ENCODE data around the gene WDFY4.

WDFY4 gene

DNA sequence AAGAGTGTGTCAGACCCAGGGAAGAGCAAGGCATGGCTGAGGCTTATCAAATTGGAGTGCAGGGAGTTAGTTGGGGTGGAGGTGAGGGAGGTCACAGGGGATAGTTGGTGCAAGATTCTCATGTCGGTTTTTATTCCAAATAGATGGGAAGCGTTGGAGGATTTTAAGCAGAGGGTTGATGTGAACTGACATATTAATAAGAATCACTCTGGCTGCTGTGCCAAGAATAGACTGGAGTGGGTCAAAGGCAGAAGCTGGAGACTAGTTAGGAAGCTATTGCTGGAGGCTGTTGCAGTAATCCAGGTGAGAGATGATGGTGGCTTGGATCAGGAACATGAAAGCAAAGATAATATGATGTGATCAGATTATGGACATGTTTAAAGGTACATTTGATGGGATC is 218.5 kb downstream of the WDFY4 start:
- H2BK120ac ChIP-seq (ENCODE audit: insufficient read depth, low read length, poor library complexity): no peak overlapping the region
- no peak overlapping the region for H3K4me2 ChIP-seq (ENCODE audit: low read length)
- no peak overlapping the region for H3K9ac ChIP-seq (ENCODE audit: low read length)
- no CpG with 5 or more reads among the region's 2 CpGs for whole genome bisulfite sequencing (ENCODE audit: extremely low coverage, insufficient coverage, insufficient read length)
- H3K27ac ChIP-seq (ENCODE audit: low read depth, low read length): no peak overlapping the region
- H2AFZ ChIP-seq (ENCODE audit: insufficient read depth, low read length, poor library complexity): no peak overlapping the region
- H3K18ac ChIP-seq (ENCODE audit: low read length): no peak overlapping the region
- H2AK5ac ChIP-seq (ENCODE audit: low read length): no peak overlapping the region
- H3K79me1 ChIP-seq (ENCODE audit: low read length): no peaks in the 10 kb centered on the region
- H3K36me3 ChIP-seq (ENCODE audit: control insufficient read depth in 1 of 2, insufficient read depth in 2 of 2, low read length in 2 of 2): no peaks in the 10 kb centered on the region
- H3K27me3 ChIP-seq (ENCODE audit: insufficient read depth, low read length): no peaks in the 10 kb centered on the region
- no peak overlapping the region for H4K8ac ChIP-seq (ENCODE audit: low read depth, low read length)
- no peak overlapping the region for H3K23ac ChIP-seq (ENCODE audit: low read length)
- no peak overlapping the region for H2BK5ac ChIP-seq (ENCODE audit: low read depth, low read length, poor library complexity)
- peaks cover 2% of the 10 kb centered on the region for H3K9me3 ChIP-seq (ENCODE audit: insufficient read depth, low read depth, low read length)
- H2BK12ac ChIP-seq (ENCODE audit: low read length): no peak overlapping the region
- H3K79me2 ChIP-seq (ENCODE audit: control insufficient read depth, insufficient read depth, low read length, poor library complexity): no peaks in the 10 kb centered on the region
- no peak overlapping the region for H3K14ac ChIP-seq (ENCODE audit: low read length)
- no peak overlapping the region for H3K4ac ChIP-seq (ENCODE audit: low read depth, low read length)
- DNase-seq: no peak
- no peaks in the 10 kb centered on the region for H3K4me1 ChIP-seq (ENCODE audit: control insufficient read depth in 1 of 2, insufficient read depth in 2 of 2, low read length in 2 of 2)
- no peak overlapping the region for H4K91ac ChIP-seq (ENCODE audit: low read depth, low read length)
- no peak overlapping the region for H4K12ac ChIP-seq (ENCODE audit: low read depth, low read length)
- H3K4me3 ChIP-seq (ENCODE audit: low read depth, low read length): no peak overlapping the region

DNA sequence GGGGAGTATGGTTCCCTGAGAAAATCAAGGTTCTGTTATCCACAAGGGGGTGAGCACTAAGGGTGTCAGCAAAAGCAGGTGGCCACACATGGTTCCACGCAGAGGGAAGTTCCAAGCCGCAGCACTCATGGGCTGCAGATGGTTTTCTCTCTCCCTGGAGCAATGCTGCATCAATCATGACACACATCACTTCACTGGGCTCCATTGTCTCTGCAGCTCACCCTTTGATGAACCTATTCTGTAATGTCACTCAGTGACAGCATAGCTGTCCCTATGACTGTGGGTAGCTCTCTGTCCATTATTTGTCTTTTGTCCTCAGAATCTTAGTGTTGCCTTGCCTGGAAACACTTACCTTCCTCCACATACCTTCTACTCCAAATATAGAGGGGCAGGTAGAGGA is 220.2 kb downstream of the WDFY4 start:
- H4K12ac ChIP-seq (ENCODE audit: low read depth, low read length): no peak overlapping the region
- no peak overlapping the region for H4K91ac ChIP-seq (ENCODE audit: low read depth, low read length)
- H2AK5ac ChIP-seq (ENCODE audit: low read length): no peak overlapping the region
- H2BK120ac ChIP-seq (ENCODE audit: insufficient read depth, low read length, poor library complexity): no peak overlapping the region
- H3K36me3 ChIP-seq (ENCODE audit: control insufficient read depth in 1 of 2, insufficient read depth in 2 of 2, low read length in 2 of 2): no peaks in the 10 kb centered on the region
- H3K4me2 ChIP-seq (ENCODE audit: low read length): no peak overlapping the region
- H4K8ac ChIP-seq (ENCODE audit: low read depth, low read length): no peak overlapping the region
- no peak overlapping the region for H3K9ac ChIP-seq (ENCODE audit: low read length)
- H3K4me1 ChIP-seq (ENCODE audit: control insufficient read depth in 1 of 2, insufficient read depth in 2 of 2, low read length in 2 of 2): no peaks in the 10 kb centered on the region
- H3K18ac ChIP-seq (ENCODE audit: low read length): no peak overlapping the region
- no peak overlapping the region for H2AFZ ChIP-seq (ENCODE audit: insufficient read depth, low read length, poor library complexity)
- no peak overlapping the region for H3K4me3 ChIP-seq (ENCODE audit: low read depth, low read length)
- no peak overlapping the region for H2BK5ac ChIP-seq (ENCODE audit: low read depth, low read length, poor library complexity)
- no peaks in the 10 kb centered on the region for H3K27me3 ChIP-seq (ENCODE audit: insufficient read depth, low read length)
- H3K79me1 ChIP-seq (ENCODE audit: low read length): no peaks in the 10 kb centered on the region
- no peak overlapping the region for H2BK12ac ChIP-seq (ENCODE audit: low read length)
- H3K9me3 ChIP-seq (ENCODE audit: insufficient read depth, low read depth, low read length): peaks cover 2% of the 10 kb centered on the region
- no peaks in the 10 kb centered on the region for H3K79me2 ChIP-seq (ENCODE audit: control insufficient read depth, insufficient read depth, low read length, poor library complexity)
- no peak overlapping the region for H3K14ac ChIP-seq (ENCODE audit: low read length)
- DNase-seq: no peak
- no peak overlapping the region for H3K4ac ChIP-seq (ENCODE audit: low read depth, low read length)
- no CpG with 5 or more reads among the region's 2 CpGs for WGBS (ENCODE audit: extremely low coverage, insufficient coverage, insufficient read length)
- H3K23ac ChIP-seq (ENCODE audit: low read length): no peak overlapping the region
- H3K27ac ChIP-seq (ENCODE audit: low read depth, low read length): no peak overlapping the region

DNA sequence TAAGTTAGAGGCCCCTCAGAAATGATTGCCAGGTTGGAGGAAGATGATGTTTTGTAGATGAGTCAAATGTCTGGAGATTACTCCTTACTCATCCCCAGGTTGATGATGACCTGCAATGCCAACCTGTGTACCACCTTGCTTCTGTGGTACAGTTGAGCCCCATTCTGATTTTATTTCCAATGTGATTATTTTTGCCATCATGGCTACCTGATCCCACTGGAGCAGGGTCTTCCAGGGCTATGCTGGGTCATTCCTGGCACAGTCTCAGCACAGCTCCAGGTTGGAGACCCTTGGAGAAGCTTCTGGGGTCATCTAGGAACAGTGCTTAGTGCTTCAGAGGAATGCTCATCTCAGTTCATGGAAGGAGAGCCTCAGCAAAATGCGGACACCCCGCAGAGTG is 220.6 kb downstream of the WDFY4 start:
- Histone ChIP-seq H4K12ac (ENCODE audit: low read depth, low read length) (no peak overlapping the region), H3K27me3 (ENCODE audit: insufficient read depth, low read length) (no peaks in the 10 kb centered on the region), H3K36me3 (ENCODE audit: control insufficient read depth in 1 of 2, insufficient read depth in 2 of 2, low read length in 2 of 2) (no peaks in the 10 kb centered on the region), H4K8ac (ENCODE audit: low read depth, low read length) (no peak overlapping the region), H3K4ac (ENCODE audit: low read depth, low read length) (no peak overlapping the region), H3K9ac (ENCODE audit: low read length) (no peak overlapping the region), H3K4me1 (ENCODE audit: control insufficient read depth in 1 of 2, insufficient read depth in 2 of 2, low read length in 2 of 2) (no peaks in the 10 kb centered on the region), H2AFZ (ENCODE audit: insufficient read depth, low read length, poor library complexity) (no peak overlapping the region), H2AK5ac (ENCODE audit: low read length) (no peak overlapping the region), H3K23ac (ENCODE audit: low read length) (no peak overlapping the region), H3K18ac (ENCODE audit: low read length) (no peak overlapping the region), H3K4me3 (ENCODE audit: low read depth, low read length) (no peak overlapping the region), H3K14ac (ENCODE audit: low read length) (no peak overlapping the region), H3K9me3 (ENCODE audit: insufficient read depth, low read depth, low read length) (peaks cover 2% of the 10 kb centered on the region), H3K4me2 (ENCODE audit: low read length) (no peak overlapping the region), H3K27ac (ENCODE audit: low read depth, low read length) (no peak overlapping the region), H2BK12ac (ENCODE audit: low read length) (no peak overlapping the region), H4K91ac (ENCODE audit: low read depth, low read length) (no peak overlapping the region), H2BK120ac (ENCODE audit: insufficient read depth, low read length, poor library complexity) (no peak overlapping the region), H2BK5ac (ENCODE audit: low read depth, low read length, poor library complexity) (no peak overlapping the region), H3K79me1 (ENCODE audit: low read length) (no peaks in the 10 kb centered on the region), H3K79me2 (ENCODE audit: control insufficient read depth, insufficient read depth, low read length, poor library complexity) (no peaks in the 10 kb centered on the region)
- DNase-seq: no peak
- no CpG with 5 or more reads among the region's 2 CpGs for WGBS (ENCODE audit: extremely low coverage, insufficient coverage, insufficient read length)

DNA sequence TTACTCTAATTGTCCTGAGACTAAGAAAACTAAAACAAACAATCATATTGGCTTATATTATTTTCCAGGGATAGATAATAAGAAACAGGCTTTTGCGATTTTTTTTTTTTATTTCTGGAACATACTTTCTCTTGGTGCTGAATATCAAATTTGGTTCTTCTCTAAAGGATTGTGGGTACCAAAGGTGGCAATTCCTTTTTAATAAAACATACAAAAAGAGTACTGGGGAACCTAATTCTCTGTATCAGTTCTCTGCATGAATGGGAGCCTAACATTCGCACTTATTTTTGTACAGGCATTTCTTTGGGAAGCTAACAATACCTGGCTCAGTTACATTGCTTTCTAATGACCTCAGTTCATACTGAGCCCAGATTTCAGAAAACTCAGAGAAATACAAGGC is 222.2 kb downstream of the WDFY4 start:
- Histone ChIP-seq H3K79me2 (ENCODE audit: control insufficient read depth, insufficient read depth, low read length, poor library complexity) (no peaks in the 10 kb centered on the region), H3K9ac (ENCODE audit: low read length) (no peak overlapping the region), H3K18ac (ENCODE audit: low read length) (no peak overlapping the region), H3K79me1 (ENCODE audit: low read length) (no peaks in the 10 kb centered on the region), H2BK5ac (ENCODE audit: low read depth, low read length, poor library complexity) (no peak overlapping the region), H3K36me3 (ENCODE audit: control insufficient read depth in 1 of 2, insufficient read depth in 2 of 2, low read length in 2 of 2) (no peaks in the 10 kb centered on the region), H4K12ac (ENCODE audit: low read depth, low read length) (no peak overlapping the region), H3K9me3 (ENCODE audit: insufficient read depth, low read depth, low read length) (no peaks in the 10 kb centered on the region), H3K4ac (ENCODE audit: low read depth, low read length) (no peak overlapping the region), H3K14ac (ENCODE audit: low read length) (no peak overlapping the region), H2BK120ac (ENCODE audit: insufficient read depth, low read length, poor library complexity) (no peak overlapping the region), H2BK12ac (ENCODE audit: low read length) (no peak overlapping the region), H2AFZ (ENCODE audit: insufficient read depth, low read length, poor library complexity) (no peak overlapping the region), H4K91ac (ENCODE audit: low read depth, low read length) (no peak overlapping the region), H2AK5ac (ENCODE audit: low read length) (no peak overlapping the region), H3K23ac (ENCODE audit: low read length) (no peak overlapping the region), H3K27ac (ENCODE audit: low read depth, low read length) (no peak overlapping the region), H3K27me3 (ENCODE audit: insufficient read depth, low read length) (no peaks in the 10 kb centered on the region), H3K4me3 (ENCODE audit: low read depth, low read length) (no peak overlapping the region), H3K4me2 (ENCODE audit: low read length) (no peak overlapping the region), H4K8ac (ENCODE audit: low read depth, low read length) (no peak overlapping the region), H3K4me1 (ENCODE audit: control insufficient read depth in 1 of 2, insufficient read depth in 2 of 2, low read length in 2 of 2) (no peaks in the 10 kb centered on the region)
- no CpG with 5 or more reads among the region's 2 CpGs for WGBS (ENCODE audit: extremely low coverage, insufficient coverage, insufficient read length)
- no peak for DNase-seq
